Natural killer cell (primary cell): Measurements from ENCODE around the gene TBX21. TPM values are rescaled to one million over a fixed set of nuclear protein-coding genes. Genes with fewer than 3 reads are reported as not detected.

ENCODE experiments used
- ATAC-seq, 3 donors: fragments of 150-1000 bp in 2 of 3; fragments of 200-7000 bp in 1 of 3; cut with Tn5 transposase; 1 replicate in 1 of 3; 2 replicates in 2 of 3; pipeline ENCODE4 v1.10.0; 2021; ENCODE audit warnings: mild to moderate bottlenecking in 2 of 3, moderate library complexity in 2 of 3
- DNase-seq, 2 donors: peaks; one replicate each; pipeline versions ENCODE4 v3.0.0 to v3.0.0-alpha.2; 2013 to 2021; ENCODE audit warnings: mixed read lengths in 1 of 2
- H3K27ac ChIP-seq: one replicate; pipeline ENCODE4 v1.5.1; 2013; ENCODE audit warnings: mild to moderate bottlenecking, low read length
- H3K27me3 ChIP-seq: one replicate; pipeline ENCODE4 v1.6.1; 2013; ENCODE audit warnings: low read length; ENCODE audit not compliant: control insufficient read depth, insufficient read depth
- H3K36me3 ChIP-seq: one replicate; pipeline ENCODE4 v1.6.1; 2013; ENCODE audit warnings: low read length; ENCODE audit not compliant: control insufficient read depth, insufficient read depth
- H3K4me1 ChIP-seq: one replicate; pipeline ENCODE4 v1.6.1; 2013; ENCODE audit warnings: low read length; ENCODE audit not compliant: control insufficient read depth, insufficient read depth
- H3K4me3 ChIP-seq: one replicate; pipeline ENCODE4 v1.5.1; 2013; ENCODE audit warnings: low read length
- H3K9me3 ChIP-seq: one replicate; pipeline ENCODE4 v1.6.1; 2013; ENCODE audit warnings: low read length; ENCODE audit not compliant: control insufficient read depth, insufficient read depth
- H3K27ac Mint-ChIP-seq, 2 donors: one replicate each; pipeline ENCODE4 v1.8.0; 2022; ENCODE audit warnings: mild to moderate bottlenecking in 2 of 2, mixed read lengths in 2 of 2, moderate library complexity in 1 of 2
- H3K27me3 Mint-ChIP-seq, 2 donors: one replicate each; pipeline ENCODE4 v1.8.0; 2022; ENCODE audit warnings: low read depth in 2 of 2, mixed read lengths in 2 of 2
- H3K36me3 Mint-ChIP-seq: one replicate; pipeline ENCODE4 v1.8.0; 2022; ENCODE audit warnings: mixed read lengths
- H3K4me1 Mint-ChIP-seq, 2 donors: one replicate each; pipeline ENCODE4 v1.8.0; 2022; ENCODE audit warnings: mixed read lengths in 2 of 2
- H3K4me3 Mint-ChIP-seq: one replicate; pipeline ENCODE4 v1.8.0; 2022; ENCODE audit warnings: mild to moderate bottlenecking, moderate library complexity, mixed read lengths
- H3K9me3 Mint-ChIP-seq, 2 donors: one replicate each; pipeline ENCODE4 v1.8.0; 2022; ENCODE audit warnings: mixed read lengths in 2 of 2
- WGBS: methylation state at CpG from one replicate; pipeline ENCODE4 v1.1.7; 2013; ENCODE audit warnings: missing lambda C conversion rate; ENCODE audit not compliant: insufficient coverage; 5-methylcytosine and 5-hydroxymethylcytosine counted together
- intact Hi-C: fragments of 100-400 bp; cut with micrococcal nuclease; formaldehyde crosslinking; loops from one replicate; pipeline ENCODE4 v1.14.2; 2022
- total RNA-seq, 4 donors: library from RNA; stranded (reverse); fragments of 120-200 nt in 1 of 4; gene quantifications; one replicate each; pipeline versions ENCODE4 v1.2.3 to v1.2.4, GENCODE V29; 2013 to 2022
- TF ChIP-seq, protein P1 (sequence below): fragments of 200-600 bp; IDR thresholded peaks from one replicate; pipeline ENCODE4 v1.8.0; 2022; ENCODE audit warnings: antibody characterized with exemption

Gene TBX21
- total RNA-seq, 3 donors from 2014 or later (not counting 1 experiment from before 2014, with no cell fraction given), result 234 to 328 (median 257) TPM

DNA sequence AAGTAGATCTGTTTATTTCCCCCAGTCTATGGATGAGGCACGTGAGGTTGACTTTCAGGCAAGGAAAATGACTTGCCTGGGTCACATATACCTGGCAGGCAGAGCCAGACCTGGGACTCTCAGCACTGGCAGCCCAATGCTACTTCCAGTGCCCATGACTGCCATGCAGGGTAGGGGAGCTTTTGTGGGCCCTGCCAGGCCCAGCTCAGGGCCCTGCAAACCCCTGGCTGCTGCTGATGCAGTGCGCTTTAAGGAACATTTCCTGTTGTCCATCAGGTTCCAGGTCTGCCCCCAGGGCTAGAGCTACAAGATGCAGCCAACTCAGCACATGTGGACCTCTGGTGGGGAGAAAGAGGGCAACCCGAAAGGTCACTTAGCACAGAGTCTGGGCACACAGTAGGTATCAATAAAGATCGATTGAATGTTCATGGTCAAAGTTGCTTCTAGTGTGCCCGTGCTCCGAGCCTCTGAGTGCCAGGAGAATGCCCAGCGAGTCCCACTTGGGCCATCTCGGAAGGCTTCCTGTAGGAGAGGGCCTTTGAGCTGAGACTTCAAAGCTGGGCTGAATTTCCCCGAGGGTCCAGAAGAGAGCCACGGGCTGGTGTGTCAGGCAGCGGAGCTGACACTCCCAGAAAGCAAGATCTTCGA is 513 bp upstream of the TBX21 start:
- intact Hi-C loops, result loop anchor here (1.0 to 10.0 kb wide), 5 partner anchors 9 to 92 kb away; partner anchors contain the start of gene OSBPL7

GRCh38 chr17:47733674-47734410 is 806 bp downstream of the TBX21 start:
- TF ChIP-seq, protein P1, sequence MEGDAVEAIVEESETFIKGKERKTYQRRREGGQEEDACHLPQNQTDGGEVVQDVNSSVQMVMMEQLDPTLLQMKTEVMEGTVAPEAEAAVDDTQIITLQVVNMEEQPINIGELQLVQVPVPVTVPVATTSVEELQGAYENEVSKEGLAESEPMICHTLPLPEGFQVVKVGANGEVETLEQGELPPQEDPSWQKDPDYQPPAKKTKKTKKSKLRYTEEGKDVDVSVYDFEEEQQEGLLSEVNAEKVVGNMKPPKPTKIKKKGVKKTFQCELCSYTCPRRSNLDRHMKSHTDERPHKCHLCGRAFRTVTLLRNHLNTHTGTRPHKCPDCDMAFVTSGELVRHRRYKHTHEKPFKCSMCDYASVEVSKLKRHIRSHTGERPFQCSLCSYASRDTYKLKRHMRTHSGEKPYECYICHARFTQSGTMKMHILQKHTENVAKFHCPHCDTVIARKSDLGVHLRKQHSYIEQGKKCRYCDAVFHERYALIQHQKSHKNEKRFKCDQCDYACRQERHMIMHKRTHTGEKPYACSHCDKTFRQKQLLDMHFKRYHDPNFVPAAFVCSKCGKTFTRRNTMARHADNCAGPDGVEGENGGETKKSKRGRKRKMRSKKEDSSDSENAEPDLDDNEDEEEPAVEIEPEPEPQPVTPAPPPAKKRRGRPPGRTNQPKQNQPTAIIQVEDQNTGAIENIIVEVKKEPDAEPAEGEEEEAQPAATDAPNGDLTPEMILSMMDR, result no peak
- Mint-ChIP-seq H3K27me3 (no peaks in the 10 kb centered on the region), H3K27ac (peak overlapping the region; percentile 85 to 94), H3K4me3 (peak overlapping the region; percentile 99), H3K9me3 (no peaks in the 10 kb centered on the region), H3K36me3 (peaks cover 21% of the 10 kb centered on the region), H3K4me1 (peaks cover 65 to 71% of the 10 kb centered on the region in 2 donors)
- ATAC-seq (peak in 1 of 3 donors; percentile 3), DNase-seq (peak in 1 of 2 donors; percentile 50)
- H3K27me3 ChIP-seq, result no peaks in the 10 kb centered on the region
- H3K36me3 ChIP-seq, result peaks cover 16% of the 10 kb centered on the region
- intact Hi-C loops, result loop anchor here (1.0 to 10.0 kb wide), 5 partner anchors 7 to 91 kb away; partner anchors contain the start of gene OSBPL7
- H3K4me3 ChIP-seq, result peak overlapping the region; percentile 97
- WGBS, result under 1% methylated on average over 60 of the region's 60 CpGs
- H3K4me1 ChIP-seq, result peaks cover 72% of the 10 kb centered on the region
- H3K9me3 ChIP-seq, result no peaks in the 10 kb centered on the region
- peak overlapping the region; percentile 76 for H3K27ac ChIP-seq

More for the DNA sequence above, 513 bp upstream of the TBX21 start:
- H3K27ac ChIP-seq, result peak overlapping the region; percentile 83
- H3K4me3 ChIP-seq, result peak overlapping the region; percentile 51
- no peaks in the 10 kb centered on the region for H3K27me3 ChIP-seq
- TF ChIP-seq, protein P1, result no peak
- H3K36me3 ChIP-seq, result peaks cover 16% of the 10 kb centered on the region
- peak overlapping the region; percentile 91 for H3K4me3 Mint-ChIP-seq
- H3K27ac Mint-ChIP-seq, result peak overlapping the region; percentile 92 to 94
- no peaks in the 10 kb centered on the region for H3K9me3 ChIP-seq
- no peak for ATAC-seq
- DNase-seq, result peak in 1 of 2 donors; percentile 31
- H3K4me1 Mint-ChIP-seq, result peaks cover 70 to 76% of the 10 kb centered on the region in 2 donors
- H3K9me3 Mint-ChIP-seq, result no peaks in the 10 kb centered on the region
- H3K27me3 Mint-ChIP-seq, result no peaks in the 10 kb centered on the region
- peaks cover 72% of the 10 kb centered on the region for H3K4me1 ChIP-seq
- WGBS, result 28% methylated on average over 12 of the region's 12 CpGs
- H3K36me3 Mint-ChIP-seq, result peaks cover 21% of the 10 kb centered on the region

GRCh38 chr17:47735139-47735464 is 2.1 kb downstream of the TBX21 start:
- H3K4me3 Mint-ChIP-seq, result peak overlapping the region; percentile 99
- peak overlapping the region; percentile 76 for H3K27ac ChIP-seq
- peaks cover 18% of the 10 kb centered on the region for H3K36me3 ChIP-seq
- TF ChIP-seq, protein P1, result no peak
- H3K4me1 Mint-ChIP-seq, result peaks cover 61 to 69% of the 10 kb centered on the region in 2 donors
- DNase-seq (no peak), ATAC-seq (no peak)
- peaks cover 72% of the 10 kb centered on the region for H3K4me1 ChIP-seq
- peak overlapping the region; percentile 85 to 94 for H3K27ac Mint-ChIP-seq
- WGBS, result 26% methylated on average over 3 of the region's 3 CpGs
- no peaks in the 10 kb centered on the region for H3K9me3 ChIP-seq
- H3K36me3 Mint-ChIP-seq, result peaks cover 21% of the 10 kb centered on the region
- H3K9me3 Mint-ChIP-seq, result no peaks in the 10 kb centered on the region
- no peaks in the 10 kb centered on the region for H3K27me3 Mint-ChIP-seq
- no peaks in the 10 kb centered on the region for H3K27me3 ChIP-seq
- intact Hi-C loops, result loop anchor here (10.0 kb wide), 1 partner anchor 90 kb away; the partner anchor contains the start of gene OSBPL7
- peak overlapping the region; percentile 97 for H3K4me3 ChIP-seq
